H9 (cell line): Measurements from ENCODE around the gene AFF2. TPM values are rescaled to one million over a fixed set of nuclear protein-coding genes. Genes with fewer than 3 reads are reported as not detected.

Experiments used
- DNase-seq: peaks from one replicate; pipeline ENCODE4 v3.0.0-alpha.2; 2017
- H2AFZ ChIP-seq: one replicate; pipeline ENCODE4 v1.6.1; 2013; ENCODE audit warnings: mild to moderate bottlenecking, low read length, control low read depth, moderate library complexity
- H2AK5ac ChIP-seq: 2 replicates; pipeline ENCODE4 v1.6.1; 2013; ENCODE audit warnings: low read length, control low read depth, mixed read lengths; ENCODE audit not compliant: insufficient read length
- H2BK120ac ChIP-seq: one replicate; pipeline ENCODE4 v1.6.1; 2013; ENCODE audit warnings: low read depth, mild to moderate bottlenecking, low read length, control low read depth, inconsistent platforms; ENCODE audit not compliant: poor library complexity, severe bottlenecking
- H2BK12ac ChIP-seq: 2 replicates; pipeline ENCODE4 v1.6.1; 2013; ENCODE audit warnings: low read length, control low read depth, mixed read lengths, low read depth; ENCODE audit not compliant: insufficient read length
- H2BK15ac ChIP-seq: 2 replicates; pipeline ENCODE4 v1.6.1; 2013; ENCODE audit warnings: low read depth, low read length, control low read depth
- H2BK20ac ChIP-seq: one replicate; pipeline ENCODE4 v1.6.1; 2013; ENCODE audit warnings: low read depth, mild to moderate bottlenecking, low read length, control low read depth, inconsistent platforms; ENCODE audit not compliant: poor library complexity, severe bottlenecking
- H2BK5ac ChIP-seq: 2 replicates; pipeline ENCODE4 v1.6.1; 2013; ENCODE audit warnings: low read length, control low read depth, mixed read lengths; ENCODE audit not compliant: insufficient read length
- H3K14ac ChIP-seq: 2 replicates; pipeline ENCODE4 v1.6.1; 2013; ENCODE audit warnings: low read length, control low read depth; ENCODE audit not compliant: insufficient read depth
- H3K18ac ChIP-seq: 2 replicates; pipeline ENCODE4 v1.6.1; 2013; ENCODE audit warnings: low read depth, mild to moderate bottlenecking, mixed read lengths, low read length, control low read depth; ENCODE audit not compliant: insufficient read length
- H3K23ac ChIP-seq: 2 replicates; pipeline ENCODE4 v1.6.1; 2013; ENCODE audit warnings: low read length, control low read depth, mixed read lengths, low read depth; ENCODE audit not compliant: insufficient read length
- H3K23me2 ChIP-seq: 2 replicates; pipeline ENCODE4 v1.6.1; 2013; ENCODE audit warnings: low read depth, mild to moderate bottlenecking, mixed read lengths, low read length, control low read depth; ENCODE audit not compliant: insufficient read length, poor library complexity, severe bottlenecking
- H3K27ac ChIP-seq: 2 replicates; pipeline ENCODE4 v1.5.1; 2013; ENCODE audit warnings: low read length, control low read depth, mixed read lengths, low read depth; ENCODE audit not compliant: insufficient read length
- H3K27me3 ChIP-seq: 2 replicates; pipeline ENCODE4 v1.6.1; 2013; ENCODE audit warnings: low read length, control low read depth, inconsistent platforms; ENCODE audit not compliant: insufficient read depth
- H3K4ac ChIP-seq: 2 replicates; pipeline ENCODE4 v1.6.1; 2013; ENCODE audit warnings: low read depth, mild to moderate bottlenecking, control low read depth, inconsistent platforms, low read length, moderate library complexity
- H3K4me1 ChIP-seq: 2 replicates; pipeline ENCODE4 v1.6.1; 2013; ENCODE audit warnings: low read length, control low read depth, inconsistent platforms; ENCODE audit not compliant: insufficient read depth
- H3K4me2 ChIP-seq: 2 replicates; pipeline ENCODE4 v1.6.1; 2013; ENCODE audit warnings: low read length, control low read depth, mixed read lengths; ENCODE audit not compliant: insufficient read length, insufficient read depth
- H3K56ac ChIP-seq: 2 replicates; pipeline ENCODE4 v1.6.1; 2013; ENCODE audit warnings: low read depth, mild to moderate bottlenecking, mixed read lengths, low read length, control low read depth; ENCODE audit not compliant: insufficient read length
- H3K79me1 ChIP-seq: 2 replicates; pipeline ENCODE4 v1.6.1; 2013; ENCODE audit warnings: low read depth, mild to moderate bottlenecking, moderate library complexity, low read length, control low read depth, inconsistent platforms; ENCODE audit not compliant: insufficient read depth, poor library complexity, severe bottlenecking
- H3K79me2 ChIP-seq: 2 replicates; pipeline ENCODE4 v1.6.1; 2013; ENCODE audit warnings: low read length, control low read depth, inconsistent platforms; ENCODE audit not compliant: insufficient read depth
- H3K9ac ChIP-seq: 2 replicates; pipeline ENCODE4 v1.6.1; 2013; ENCODE audit warnings: low read length, control low read depth, mixed read lengths; ENCODE audit not compliant: insufficient read length; ENCODE audit errors: extremely low read depth
- H3K9me3 ChIP-seq: one replicate; pipeline ENCODE4 v1.6.1; 2013; ENCODE audit warnings: low read depth, low read length, inconsistent platforms; ENCODE audit not compliant: control insufficient read depth
- H3T11ph ChIP-seq: one replicate; pipeline ENCODE4 v1.6.1; 2013; ENCODE audit warnings: mild to moderate bottlenecking, low read length, control low read depth, inconsistent platforms
- H4K20me1 ChIP-seq: one replicate; pipeline ENCODE4 v1.6.1; 2013; ENCODE audit not compliant: control insufficient read depth, insufficient read length, insufficient read depth
- H4K5ac ChIP-seq: 2 replicates; pipeline ENCODE4 v1.6.1; 2013; ENCODE audit warnings: low read depth, mild to moderate bottlenecking, mixed read lengths, low read length, control low read depth; ENCODE audit not compliant: insufficient read length
- H4K8ac ChIP-seq: replicated peaks from 2 replicates; pipeline ENCODE4 v1.6.1; 2013; ENCODE audit warnings: low read length, control low read depth, mixed read lengths, low read depth; ENCODE audit not compliant: insufficient read length
- H4K91ac ChIP-seq: 2 replicates; pipeline ENCODE4 v1.6.1; 2013; ENCODE audit warnings: low read depth, mild to moderate bottlenecking, moderate library complexity, mixed read lengths, low read length, control low read depth; ENCODE audit not compliant: insufficient read length
- H3K27ac Mint-ChIP-seq, 3 experiments: 2 replicates in 2 of 3; 3 replicates in 1 of 3; pipeline ENCODE4 v1.8.0; 2020 to 2021; ENCODE audit warnings: mixed read lengths in 3 of 3, mild to moderate bottlenecking in 1 of 3, moderate library complexity in 1 of 3
- H3K27me3 Mint-ChIP-seq: 2 replicates; pipeline ENCODE4 v1.8.0; 2021; ENCODE audit warnings: low read depth, mild to moderate bottlenecking, moderate library complexity, mixed read lengths
- H3K36me3 Mint-ChIP-seq, 3 experiments: 2 replicates in 2 of 3; 3 replicates in 1 of 3; pipeline ENCODE4 v1.8.0; 2020 to 2021; ENCODE audit warnings: low read depth in 3 of 3, mixed read lengths in 3 of 3; ENCODE audit not compliant: insufficient read depth in 1 of 3
- H3K4me1 Mint-ChIP-seq, 2 experiments: 2 replicates each; pipeline ENCODE4 v1.8.0; 2020; ENCODE audit warnings: mixed read lengths in 2 of 2
- H3K4me3 Mint-ChIP-seq, 2 experiments: 2 replicates in 1 of 2; 3 replicates in 1 of 2; pipeline ENCODE4 v1.8.0; 2020 to 2021; ENCODE audit warnings: mild to moderate bottlenecking in 2 of 2, mixed read lengths in 2 of 2, moderate library complexity in 1 of 2
- H3K9me3 Mint-ChIP-seq, 2 experiments: 2 replicates in 1 of 2; 3 replicates in 1 of 2; pipeline ENCODE4 v1.8.0; 2020; ENCODE audit warnings: mild to moderate bottlenecking in 2 of 2, mixed read lengths in 2 of 2, moderate library complexity in 1 of 2
- whole genome bisulfite sequencing: extraction: QIAGEN DNeasy Blood & Tissue Kit; methylation state at CpG from one replicate; pipeline ENCODE4 v1.1.7; 2013; ENCODE audit warnings: missing lambda C conversion rate, low lambda C conversion rate, mixed read lengths; ENCODE audit not compliant: insufficient read length; ENCODE audit errors: extremely low coverage; 5-methylcytosine and 5-hydroxymethylcytosine counted together
- total RNA-seq: library from RNA; stranded (reverse); gene quantifications from 2 replicates; pipeline ENCODE4 v1.2.1, GENCODE V29; 2021
- TF ChIP-seq, protein P1 (sequence below): fragments of 200-600 bp; sonication (generic); conservative IDR thresholded peaks from 3 replicates; pipeline ENCODE4 v1.8.0; 2021; ENCODE audit warnings: antibody characterized with exemption, mild to moderate bottlenecking

Gene AFF2
- total RNA-seq, 1 experiment from 2014 or later = 14.6 TPM

DNA sequence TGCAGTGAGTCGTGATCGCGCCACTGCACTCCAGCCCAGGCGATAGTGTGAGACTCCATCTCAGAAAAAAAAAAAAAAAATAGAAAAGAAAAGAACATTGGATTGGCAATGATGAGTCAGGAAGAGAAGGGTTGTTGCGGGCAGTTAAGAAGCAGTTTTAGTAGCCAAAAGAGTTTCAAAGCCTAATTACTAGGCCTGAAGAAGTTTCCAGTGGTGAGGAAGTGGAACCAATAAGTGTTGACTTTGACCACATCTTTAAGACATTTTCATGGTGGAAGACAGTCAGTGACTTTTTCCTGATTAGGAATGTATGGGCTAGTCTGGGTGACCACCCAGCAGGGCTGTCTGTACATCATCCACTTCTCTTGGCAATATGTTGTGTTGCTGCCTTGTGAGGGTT is 442.3 kb downstream of the AFF2 start:
- TF ChIP-seq, protein P1, sequence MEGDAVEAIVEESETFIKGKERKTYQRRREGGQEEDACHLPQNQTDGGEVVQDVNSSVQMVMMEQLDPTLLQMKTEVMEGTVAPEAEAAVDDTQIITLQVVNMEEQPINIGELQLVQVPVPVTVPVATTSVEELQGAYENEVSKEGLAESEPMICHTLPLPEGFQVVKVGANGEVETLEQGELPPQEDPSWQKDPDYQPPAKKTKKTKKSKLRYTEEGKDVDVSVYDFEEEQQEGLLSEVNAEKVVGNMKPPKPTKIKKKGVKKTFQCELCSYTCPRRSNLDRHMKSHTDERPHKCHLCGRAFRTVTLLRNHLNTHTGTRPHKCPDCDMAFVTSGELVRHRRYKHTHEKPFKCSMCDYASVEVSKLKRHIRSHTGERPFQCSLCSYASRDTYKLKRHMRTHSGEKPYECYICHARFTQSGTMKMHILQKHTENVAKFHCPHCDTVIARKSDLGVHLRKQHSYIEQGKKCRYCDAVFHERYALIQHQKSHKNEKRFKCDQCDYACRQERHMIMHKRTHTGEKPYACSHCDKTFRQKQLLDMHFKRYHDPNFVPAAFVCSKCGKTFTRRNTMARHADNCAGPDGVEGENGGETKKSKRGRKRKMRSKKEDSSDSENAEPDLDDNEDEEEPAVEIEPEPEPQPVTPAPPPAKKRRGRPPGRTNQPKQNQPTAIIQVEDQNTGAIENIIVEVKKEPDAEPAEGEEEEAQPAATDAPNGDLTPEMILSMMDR = no peak
- Histone ChIP-seq H3K23ac (no peak overlapping the region), H2BK15ac (no peak overlapping the region), H4K5ac (no peak overlapping the region), H2BK20ac (no peak overlapping the region), H2BK120ac (no peak overlapping the region), H2BK5ac (no peak overlapping the region), H3K4ac (no peak overlapping the region), H4K8ac (no peak overlapping the region), H3K4me1 (no peaks in the 10 kb centered on the region), H4K20me1 (no peaks in the 10 kb centered on the region), H4K91ac (no peak overlapping the region), H3K79me2 (no peaks in the 10 kb centered on the region), H3K27me3 (no peaks in the 10 kb centered on the region), H3K4me2 (no peak overlapping the region), H2AK5ac (no peak overlapping the region), H3K79me1 (no peaks in the 10 kb centered on the region), H3K27ac (no peak overlapping the region), H3T11ph (no peak overlapping the region), H3K56ac (no peak overlapping the region), H3K14ac (no peak overlapping the region), H3K23me2 (no peaks in the 10 kb centered on the region), H3K9ac (no peak overlapping the region), H3K18ac (no peak overlapping the region), H2BK12ac (no peak overlapping the region), H3K9me3 (peaks cover 52% of the 10 kb centered on the region), H2AFZ (no peak overlapping the region)
- Mint-ChIP-seq H3K4me1 (0 out of 4 replicates have a peak, but pooled peaks cover 0 to 2% of the 10 kb centered on the region in 2 experiments), H3K36me3 (no peaks in the 10 kb centered on the region; a peak in 2 of 7 replicates), H3K9me3 (peaks cover 60 to 69% of the 10 kb centered on the region in 2 experiments), H3K27me3 (no peaks in the 10 kb centered on the region), H3K27ac (no peak overlapping the region), H3K4me3 (no peak overlapping the region)
- no peak for DNase-seq
- no CpG with 5 or more reads among the region's 5 CpGs for WGBS
